ENCODE results near the gene PDE10A.
A peak's percentile ranks its signal among the peaks of the same experiment; 100 is the strongest.

The PDE10A gene

GRCh38 chr6:165448210-165448609, 214.8 kb downstream of the PDE10A start:
- Histone ChIP-seq H3K9ac (ENCODE audit: insufficient read length) (no peak overlapping the region), H3K27ac (no peak overlapping the region), H3K9me3 (ENCODE audit: low read depth, low read length) (no peaks in the 10 kb centered on the region), H3K4me3 (no peak overlapping the region), H3K36me3 (ENCODE audit: insufficient read depth, low read length) (no peaks in the 10 kb centered on the region)
- TF ChIP-seq FOXP2 (optimal IDR thresholded peaks at IDR 0.05; ENCODE audit: control extremely low read depth, extremely low read length, insufficient read depth): no peak
- no peak for TF ChIP-seq EZH2 (IDR thresholded peaks at IDR 0.05)
- no peak for TF ChIP-seq POLR2AphosphoS5 (IDR thresholded peaks at IDR 0.05; ENCODE audit: borderline replicate concordance, low read depth, low read length)
- no peak for DNase-seq (ENCODE audit: low read depth, low spot score)

DNA sequence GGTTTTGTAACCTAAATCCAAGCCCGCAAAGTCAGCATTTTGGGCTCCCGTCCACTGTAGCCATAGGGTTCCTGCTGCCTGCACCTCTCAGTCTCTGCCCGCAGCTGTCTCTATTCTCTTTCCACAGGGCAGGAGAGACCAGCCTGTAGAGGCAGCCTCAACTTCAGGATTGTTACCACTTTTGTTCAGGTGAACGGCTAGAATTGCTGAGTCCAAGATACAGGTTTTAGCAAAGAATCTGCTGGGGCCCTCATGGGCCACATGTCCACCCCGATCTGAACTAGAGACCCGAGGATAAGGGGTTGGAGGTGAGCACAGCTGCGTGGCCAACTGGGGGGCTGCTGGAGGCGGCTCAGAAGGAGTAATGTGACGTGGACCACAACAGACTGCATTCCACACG, 215.9 kb downstream of the PDE10A start:
- no peak overlapping the region for H3K9ac ChIP-seq (ENCODE audit: insufficient read length)
- TF ChIP-seq FOXP2 (optimal IDR thresholded peaks at IDR 0.05; ENCODE audit: control extremely low read depth, extremely low read length, insufficient read depth): no peak
- H3K9me3 ChIP-seq (ENCODE audit: low read depth, low read length): no peaks in the 10 kb centered on the region
- no peak for DNase-seq (ENCODE audit: low read depth, low spot score)
- no peak overlapping the region for H3K27ac ChIP-seq
- H3K36me3 ChIP-seq (ENCODE audit: insufficient read depth, low read length): no peaks in the 10 kb centered on the region
- no peak overlapping the region for H3K4me3 ChIP-seq

DNA sequence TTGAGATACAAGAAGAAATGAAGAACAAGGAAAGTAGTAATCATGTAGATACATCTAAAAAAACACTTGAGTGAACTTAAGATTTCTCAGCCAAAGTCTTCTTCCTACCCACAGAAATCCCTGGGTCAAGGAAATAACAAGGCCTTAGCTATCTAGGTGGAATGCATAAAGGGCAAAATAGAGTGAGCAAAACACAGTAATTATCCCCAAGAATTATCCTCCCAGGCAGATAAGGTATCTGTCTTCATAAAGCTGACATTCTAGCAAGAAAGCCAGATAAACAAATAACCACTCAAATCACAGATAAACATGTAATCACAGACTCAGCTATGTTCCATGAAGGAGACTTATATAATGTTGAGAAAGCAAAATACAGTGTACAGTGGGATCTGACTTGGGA, 216.7 kb downstream of the PDE10A start:
- H3K27ac ChIP-seq: no peak overlapping the region
- no peaks in the 10 kb centered on the region for H3K36me3 ChIP-seq (ENCODE audit: insufficient read depth, low read length)
- no peak overlapping the region for H3K4me3 ChIP-seq
- DNase-seq (ENCODE audit: low read depth, low spot score): no peak
- no peak overlapping the region for H3K9ac ChIP-seq (ENCODE audit: insufficient read length)
- H3K9me3 ChIP-seq (ENCODE audit: low read depth, low read length): no peaks in the 10 kb centered on the region
- TF ChIP-seq POLR2AphosphoS5 (IDR thresholded peaks at IDR 0.05; ENCODE audit: borderline replicate concordance, low read depth, low read length) (no peak), EZH2 (IDR thresholded peaks at IDR 0.05) (no peak)

GRCh38 chr6:165443462-165443861, 219.6 kb downstream of the PDE10A start:
- H3K9ac ChIP-seq (ENCODE audit: insufficient read length): no peak overlapping the region
- DNase-seq (ENCODE audit: low read depth, low spot score): no peak
- H3K4me3 ChIP-seq: no peak overlapping the region
- no peaks in the 10 kb centered on the region for H3K36me3 ChIP-seq (ENCODE audit: insufficient read depth, low read length)
- TF ChIP-seq POLR2AphosphoS5 (IDR thresholded peaks at IDR 0.05; ENCODE audit: borderline replicate concordance, low read depth, low read length): no peak
- H3K9me3 ChIP-seq (ENCODE audit: low read depth, low read length): no peaks in the 10 kb centered on the region
- no peak overlapping the region for H3K27ac ChIP-seq

- TF ChIP-seq POLR2AphosphoS5 (IDR thresholded peaks at IDR 0.05; ENCODE audit: borderline replicate concordance, low read depth, low read length): no peak
- DNase-seq (ENCODE audit: low read depth, low spot score): no peak
- H3K27ac ChIP-seq: no peak overlapping the region
- no peaks in the 10 kb centered on the region for H3K9me3 ChIP-seq (ENCODE audit: low read depth, low read length)
- no peak overlapping the region for H3K9ac ChIP-seq (ENCODE audit: insufficient read length)
- H3K36me3 ChIP-seq (ENCODE audit: insufficient read depth, low read length): no peaks in the 10 kb centered on the region
- H3K4me3 ChIP-seq: no peak overlapping the region
These were observed 221.9 kb downstream of the PDE10A start for GRCh38 chr6:165441181-165441580.

GRCh38 chr6:165439928-165440554, 223.0 kb downstream of the PDE10A start:
- H3K9me3 ChIP-seq (ENCODE audit: low read depth, low read length): no peaks in the 10 kb centered on the region
- peak; percentile 24 for DNase-seq (ENCODE audit: low read depth, low spot score)

GRCh38 chr6:165426892-165427291, 236.1 kb downstream of the PDE10A start:
- Histone ChIP-seq H3K27ac (no peak overlapping the region), H3K4me3 (no peak overlapping the region), H3K9me3 (ENCODE audit: low read depth, low read length) (no peaks in the 10 kb centered on the region), H3K36me3 (ENCODE audit: insufficient read depth, low read length) (no peaks in the 10 kb centered on the region), H3K9ac (ENCODE audit: insufficient read length) (no peak overlapping the region)
- no peak for DNase-seq (ENCODE audit: low read depth, low spot score)
- no peak for TF ChIP-seq FOXP2 (optimal IDR thresholded peaks at IDR 0.05; ENCODE audit: control extremely low read depth, extremely low read length, insufficient read depth)
- no peak for TF ChIP-seq EZH2 (IDR thresholded peaks at IDR 0.05)

More at GRCh38 chr6:165439928-165440554, 223.0 kb downstream of the PDE10A start:
- no peak for TF ChIP-seq POLR2AphosphoS5 (IDR thresholded peaks at IDR 0.05; ENCODE audit: borderline replicate concordance, low read depth, low read length)
- no peak for TF ChIP-seq FOXP2 (optimal IDR thresholded peaks at IDR 0.05; ENCODE audit: control extremely low read depth, extremely low read length, insufficient read depth)
- no peak for TF ChIP-seq EZH2 (IDR thresholded peaks at IDR 0.05)
- no peaks in the 10 kb centered on the region for H3K36me3 ChIP-seq (ENCODE audit: insufficient read depth, low read length)
- no peak overlapping the region for H3K4me3 ChIP-seq
- H3K27ac ChIP-seq: no peak overlapping the region
- H3K9ac ChIP-seq (ENCODE audit: insufficient read length): no peak overlapping the region

DNA sequence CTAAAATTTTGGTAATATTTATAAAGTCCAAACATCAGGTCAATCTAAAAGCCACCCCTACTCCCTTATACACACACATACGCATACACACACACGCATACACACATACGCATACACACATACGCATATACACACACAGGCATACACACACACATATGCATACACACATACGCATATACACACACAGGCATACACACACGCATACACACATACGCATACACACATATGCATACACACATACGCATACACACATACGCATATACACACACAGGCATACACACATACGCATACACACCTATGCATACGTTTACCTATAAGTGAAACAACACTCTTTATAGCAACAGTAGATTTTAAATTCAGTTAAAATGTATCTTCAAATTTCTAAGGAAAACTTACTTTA, 240.8 kb downstream of the PDE10A start:
- H3K9ac ChIP-seq (ENCODE audit: insufficient read length): no peak overlapping the region
- H3K4me3 ChIP-seq: no peak overlapping the region
- H3K27ac ChIP-seq: no peak overlapping the region
- no peaks in the 10 kb centered on the region for H3K36me3 ChIP-seq (ENCODE audit: insufficient read depth, low read length)
- TF ChIP-seq EZH2 (IDR thresholded peaks at IDR 0.05): no peak
- TF ChIP-seq POLR2AphosphoS5 (IDR thresholded peaks at IDR 0.05; ENCODE audit: borderline replicate concordance, low read depth, low read length): no peak
- TF ChIP-seq FOXP2 (optimal IDR thresholded peaks at IDR 0.05; ENCODE audit: control extremely low read depth, extremely low read length, insufficient read depth): no peak
- H3K9me3 ChIP-seq (ENCODE audit: low read depth, low read length): no peaks in the 10 kb centered on the region
- DNase-seq (ENCODE audit: low read depth, low spot score): no peak

DNA sequence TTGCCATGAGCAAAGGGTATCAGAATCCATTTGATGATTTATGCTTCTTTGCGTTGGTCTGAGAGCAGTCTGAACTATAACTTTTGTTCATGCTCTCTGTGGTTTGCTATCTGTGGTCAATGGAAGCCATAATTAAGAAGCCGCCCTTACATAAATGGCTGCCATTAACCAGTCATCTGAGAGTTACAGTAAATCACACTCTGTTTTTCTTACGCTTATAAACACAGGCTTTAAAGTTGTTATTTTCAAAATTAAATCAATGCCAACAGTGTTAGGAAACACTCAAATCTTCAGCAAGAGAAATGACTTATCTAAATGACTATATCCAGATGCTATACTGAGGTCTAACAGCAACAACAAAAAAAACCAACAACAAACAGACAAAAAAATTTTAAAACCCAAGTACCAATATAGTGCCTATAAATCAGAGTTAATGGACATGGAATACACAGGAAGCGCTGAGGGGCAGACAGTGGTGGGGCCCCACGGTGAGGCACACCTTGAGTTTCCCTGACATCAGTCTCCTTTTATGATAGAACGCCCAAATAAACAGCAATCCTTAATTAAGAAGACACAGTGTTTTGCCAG, 245.7 kb downstream of the PDE10A start:
- Histone ChIP-seq H3K27ac (no peak overlapping the region), H3K9ac (ENCODE audit: insufficient read length) (no peak overlapping the region), H3K4me3 (no peak overlapping the region), H3K9me3 (ENCODE audit: low read depth, low read length) (no peaks in the 10 kb centered on the region), H3K36me3 (ENCODE audit: insufficient read depth, low read length) (no peaks in the 10 kb centered on the region)
- no peak for DNase-seq (ENCODE audit: low read depth, low spot score)
- TF ChIP-seq EZH2 (IDR thresholded peaks at IDR 0.05) (no peak), FOXP2 (optimal IDR thresholded peaks at IDR 0.05; ENCODE audit: control extremely low read depth, extremely low read length, insufficient read depth) (no peak), POLR2AphosphoS5 (IDR thresholded peaks at IDR 0.05; ENCODE audit: borderline replicate concordance, low read depth, low read length) (no peak)

All from SK-N-MC (cell line).